HL-60/S4 (cell line): ENCODE data around the gene BMP8A.
"Not testable (repeated sequence)": the region's sequence is repeated elsewhere in the genome, so short reads cannot be mapped to it uniquely, and the experiment has no call there.

ENCODE experiments used
- in situ Hi-C: fragments of 300-500 bp; cut with MboI; formaldehyde crosslinking; loops from 2 replicates; pipeline ENCODE4 v1.14.3; 2022; ENCODE audit warnings: low sequenced_read_pairs

Gene BMP8A

DNA sequence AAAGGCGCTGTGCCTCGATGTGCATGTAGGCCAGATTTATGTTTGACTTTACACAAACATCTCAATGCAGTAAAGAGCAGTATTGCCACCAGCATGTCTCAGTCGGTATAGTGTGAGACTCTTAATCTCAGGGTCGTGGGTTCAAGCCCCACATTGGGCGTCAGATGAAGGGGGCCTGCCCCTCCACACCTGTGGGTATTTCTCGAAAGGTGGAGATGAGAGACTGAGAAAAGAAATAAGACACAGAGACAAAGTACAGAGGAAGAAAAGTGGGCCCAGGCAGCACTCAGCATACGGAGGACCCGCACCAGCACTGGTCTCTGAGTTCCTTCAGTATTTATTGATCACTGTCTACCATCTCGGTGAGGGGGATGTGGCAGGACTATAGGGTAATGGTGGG, 13.0 kb downstream of the BMP8A start:
- in situ Hi-C loops: not testable (repeated sequence)

DNA sequence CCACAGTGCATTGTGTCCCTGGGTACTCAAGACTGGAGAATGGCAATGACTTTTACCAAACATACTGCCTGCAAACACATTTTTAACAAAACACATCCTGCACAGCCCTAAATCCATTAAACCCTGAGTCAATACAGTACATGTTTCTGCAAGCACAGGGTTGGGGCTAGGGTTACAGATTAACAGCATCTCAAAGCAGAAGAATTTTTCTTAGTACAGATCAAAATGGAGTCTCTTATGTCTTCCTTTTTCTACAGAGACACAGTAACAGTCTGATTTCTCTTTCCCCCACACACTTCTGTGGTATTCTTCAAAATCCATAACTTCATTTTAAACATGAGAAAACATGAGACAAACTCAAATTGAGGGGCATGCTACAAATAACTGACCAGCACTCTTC, 13.9 kb downstream of the BMP8A start:
- in situ Hi-C loops: no loop called here

DNA sequence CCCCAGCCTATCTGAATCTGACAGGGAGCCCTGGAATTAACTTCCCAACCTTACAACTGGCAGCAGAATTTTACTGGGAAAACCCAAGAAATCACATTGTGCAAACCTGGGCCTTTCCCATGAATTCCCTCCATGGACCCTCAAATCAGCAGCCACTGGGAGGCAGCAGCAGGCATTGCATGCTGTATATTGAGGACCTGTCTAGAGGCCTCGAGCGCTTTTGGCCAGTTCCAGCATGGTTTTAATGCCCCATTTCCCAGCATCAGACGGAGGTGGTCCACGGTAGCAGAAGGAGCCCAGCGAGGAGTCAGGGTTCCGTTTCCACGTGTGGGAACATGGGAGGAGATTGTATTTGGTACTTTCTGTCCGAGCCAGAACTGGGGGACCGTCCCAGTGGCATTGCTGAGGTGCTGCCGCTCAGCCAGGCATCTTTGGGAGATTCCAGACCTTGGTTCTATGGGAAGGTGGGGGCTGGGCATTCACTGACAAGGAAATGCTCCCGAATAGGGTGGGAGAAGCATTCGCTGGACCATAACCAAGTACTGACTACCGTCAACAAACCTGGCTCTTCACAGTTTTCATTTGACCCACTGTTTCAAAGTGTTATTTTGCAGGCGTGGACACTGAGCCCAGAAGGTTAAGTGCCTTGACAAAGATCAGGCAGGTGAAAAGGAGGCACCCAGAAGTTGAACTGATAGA, 15.9 kb downstream of the BMP8A start:
- in situ Hi-C loops: no loop called here

DNA sequence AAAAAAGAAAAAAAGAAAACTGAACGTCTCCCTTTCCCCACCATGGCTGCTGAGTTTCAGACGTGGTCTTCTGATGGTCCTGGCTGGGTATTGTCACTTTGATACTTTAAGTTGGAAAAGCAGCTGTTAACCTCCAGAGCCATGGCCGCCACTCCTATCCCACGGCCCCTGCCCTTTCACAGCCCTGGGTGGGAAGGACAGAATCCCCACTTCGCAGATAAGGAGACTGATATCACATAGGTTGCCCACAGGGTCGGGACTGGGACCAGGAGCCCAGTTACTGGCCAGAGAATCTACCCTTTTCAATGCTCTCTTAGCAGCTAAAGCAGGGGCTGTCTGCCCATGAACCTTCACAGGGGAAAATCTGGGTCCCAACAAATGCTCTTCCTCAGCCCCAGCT, 16.8 kb downstream of the BMP8A start:
- in situ Hi-C loops: no loop called here

DNA sequence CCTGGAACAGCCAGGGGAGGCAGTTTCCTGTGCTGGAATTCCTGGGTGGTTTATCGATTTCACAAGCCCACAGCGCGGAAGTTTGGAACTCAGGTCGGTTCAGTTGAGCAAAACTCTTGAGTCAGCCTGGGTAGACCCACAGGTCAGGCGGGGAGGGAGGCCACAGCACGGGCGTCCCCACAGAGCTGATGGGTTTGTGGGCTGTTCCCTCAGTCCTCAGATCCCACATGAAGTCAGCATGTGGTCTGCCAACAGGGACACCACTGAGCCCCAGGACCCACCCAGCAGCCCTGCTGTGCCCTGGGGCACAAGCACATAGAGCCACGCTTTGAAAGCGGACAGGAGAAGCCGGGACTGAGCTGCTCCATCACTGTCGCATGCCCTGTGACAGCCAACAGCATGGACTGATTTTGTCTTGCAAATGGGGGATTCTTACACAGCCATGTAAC, 17.4 kb downstream of the BMP8A start:
- in situ Hi-C loops: no loop called here

DNA sequence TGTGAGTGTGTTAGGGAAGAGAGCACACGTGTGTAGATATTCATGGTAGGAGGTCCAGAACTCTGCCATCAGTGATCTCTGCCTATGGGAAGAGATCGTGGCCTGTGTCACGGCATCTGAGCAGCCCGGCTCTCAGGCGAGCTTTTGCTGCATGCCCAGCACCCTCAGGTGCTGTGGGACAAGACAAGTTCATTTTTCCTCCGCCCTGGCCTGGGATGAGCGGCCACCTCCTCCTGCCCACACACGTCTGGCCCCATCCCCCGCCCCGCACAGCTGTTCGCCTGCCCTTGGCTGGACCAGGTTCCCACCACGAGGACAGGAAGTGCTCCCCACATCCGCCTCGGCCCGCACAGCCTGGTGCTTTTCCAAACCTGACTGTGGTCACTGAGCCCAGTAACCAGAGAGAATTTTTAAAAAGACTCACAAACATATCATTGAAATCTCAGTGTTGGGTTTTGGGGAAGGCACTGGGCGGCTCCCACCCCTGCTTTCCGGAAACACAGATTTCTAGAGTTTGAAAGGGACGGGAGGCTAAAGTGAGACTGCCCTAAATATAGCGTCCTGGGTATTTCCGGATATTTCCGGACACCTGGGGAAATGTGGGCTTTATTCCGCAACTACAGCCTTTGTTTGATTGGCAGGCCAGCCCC, 18.0 kb downstream of the BMP8A start:
- in situ Hi-C loops: no loop called here

DNA sequence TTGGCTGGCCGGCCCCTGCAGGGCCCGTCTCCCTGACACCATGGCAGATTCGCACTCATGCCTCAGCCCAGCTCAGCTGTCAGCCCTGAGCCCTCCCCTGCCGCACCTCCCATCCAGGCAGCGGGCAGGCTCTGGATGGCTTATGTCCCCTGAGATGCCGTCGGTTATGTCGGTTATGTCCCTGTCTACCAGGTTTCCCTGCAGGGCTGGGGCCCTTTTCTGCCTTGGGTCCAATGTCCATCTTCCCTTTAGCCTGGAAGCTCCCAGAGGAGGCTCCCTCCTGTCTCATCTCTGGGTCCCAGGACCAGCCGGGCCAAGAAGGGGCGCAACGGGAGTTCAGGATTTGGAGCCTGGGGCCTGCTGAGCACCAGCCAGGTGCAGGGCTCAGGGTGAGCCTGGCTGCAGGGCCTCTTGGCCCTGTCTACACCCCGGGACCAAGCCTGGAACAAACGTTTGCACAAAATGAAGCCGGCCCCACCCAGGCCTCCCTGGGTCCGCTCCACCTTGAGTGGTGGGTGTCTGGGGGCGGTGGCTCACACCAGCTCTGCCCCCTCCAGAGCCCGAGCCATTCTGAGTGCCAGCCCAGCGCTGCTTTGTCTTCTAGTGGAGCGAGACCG, 19.2 kb downstream of the BMP8A start:
- in situ Hi-C loops: not testable (repeated sequence)

DNA sequence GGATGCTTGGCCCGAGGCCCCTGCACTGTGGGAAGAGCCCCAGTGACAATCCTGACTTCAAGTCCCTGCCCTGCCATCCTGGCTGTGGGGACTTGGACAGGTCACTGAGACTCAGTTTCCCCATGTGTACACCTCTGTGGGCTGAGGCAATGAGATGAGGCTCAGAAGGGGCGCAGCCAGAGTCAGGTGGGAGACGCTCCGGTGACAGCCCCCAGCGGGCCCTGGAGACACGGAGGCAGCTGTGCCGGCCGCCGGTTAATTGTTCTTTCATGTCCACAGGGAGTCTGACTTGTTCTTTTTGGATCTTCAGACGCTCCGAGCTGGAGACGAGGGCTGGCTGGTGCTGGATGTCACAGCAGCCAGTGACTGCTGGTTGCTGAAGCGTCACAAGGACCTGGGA, 20.0 kb downstream of the BMP8A start:
- in situ Hi-C loops: not testable (repeated sequence)

DNA sequence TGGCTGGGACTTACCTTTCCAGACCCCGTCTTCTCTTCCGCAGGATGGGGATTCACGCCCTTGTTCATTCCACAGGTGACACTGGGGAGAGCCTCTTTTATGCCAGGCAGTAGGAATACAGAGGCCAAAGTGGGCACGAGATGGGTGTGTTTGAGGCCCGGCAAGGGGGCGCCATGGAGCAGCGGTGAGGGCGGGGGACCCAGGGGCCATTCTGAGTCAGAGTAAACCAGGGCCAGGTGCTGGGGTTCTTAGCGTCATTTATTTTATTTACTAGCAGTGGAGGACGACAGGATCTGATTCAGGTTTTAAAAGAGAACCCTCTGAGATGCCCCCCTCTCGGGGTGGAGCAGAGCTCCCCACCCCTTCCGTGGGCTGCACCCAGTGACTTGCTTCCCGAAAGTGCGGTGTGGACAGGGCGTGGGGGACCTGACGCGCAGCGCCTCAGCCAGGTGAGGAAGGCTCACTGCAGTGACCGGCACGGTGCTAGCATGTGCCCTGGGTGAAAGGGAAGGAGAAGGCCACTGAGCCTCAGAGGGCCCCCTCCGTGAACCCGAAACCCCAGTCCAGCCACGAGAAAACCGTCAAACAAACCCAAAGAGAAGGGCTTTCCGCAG, 20.9 kb downstream of the BMP8A start:
- in situ Hi-C loops: not testable (repeated sequence)

DNA sequence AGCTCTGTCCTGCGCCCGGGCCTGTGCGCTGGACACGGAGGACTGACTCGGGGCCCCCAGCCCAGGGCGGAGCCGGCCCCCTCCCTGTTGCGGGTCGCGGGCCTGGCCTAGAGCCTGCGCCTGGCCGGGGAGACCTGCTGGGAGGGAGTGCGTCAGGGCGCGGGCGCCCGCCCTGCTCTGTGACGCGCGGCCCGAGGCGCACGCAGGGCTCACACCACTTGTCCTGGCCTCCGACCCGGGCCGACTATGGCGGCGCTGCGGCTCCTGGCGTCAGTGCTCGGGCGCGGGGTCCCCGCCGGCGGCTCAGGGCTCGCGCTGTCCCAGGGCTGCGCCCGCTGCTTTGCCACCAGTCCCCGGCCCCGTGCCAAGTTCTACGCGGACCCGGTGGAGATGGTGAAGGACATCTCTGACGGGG, 23.3 kb downstream of the BMP8A start:
- in situ Hi-C loops: not testable (repeated sequence)

DNA sequence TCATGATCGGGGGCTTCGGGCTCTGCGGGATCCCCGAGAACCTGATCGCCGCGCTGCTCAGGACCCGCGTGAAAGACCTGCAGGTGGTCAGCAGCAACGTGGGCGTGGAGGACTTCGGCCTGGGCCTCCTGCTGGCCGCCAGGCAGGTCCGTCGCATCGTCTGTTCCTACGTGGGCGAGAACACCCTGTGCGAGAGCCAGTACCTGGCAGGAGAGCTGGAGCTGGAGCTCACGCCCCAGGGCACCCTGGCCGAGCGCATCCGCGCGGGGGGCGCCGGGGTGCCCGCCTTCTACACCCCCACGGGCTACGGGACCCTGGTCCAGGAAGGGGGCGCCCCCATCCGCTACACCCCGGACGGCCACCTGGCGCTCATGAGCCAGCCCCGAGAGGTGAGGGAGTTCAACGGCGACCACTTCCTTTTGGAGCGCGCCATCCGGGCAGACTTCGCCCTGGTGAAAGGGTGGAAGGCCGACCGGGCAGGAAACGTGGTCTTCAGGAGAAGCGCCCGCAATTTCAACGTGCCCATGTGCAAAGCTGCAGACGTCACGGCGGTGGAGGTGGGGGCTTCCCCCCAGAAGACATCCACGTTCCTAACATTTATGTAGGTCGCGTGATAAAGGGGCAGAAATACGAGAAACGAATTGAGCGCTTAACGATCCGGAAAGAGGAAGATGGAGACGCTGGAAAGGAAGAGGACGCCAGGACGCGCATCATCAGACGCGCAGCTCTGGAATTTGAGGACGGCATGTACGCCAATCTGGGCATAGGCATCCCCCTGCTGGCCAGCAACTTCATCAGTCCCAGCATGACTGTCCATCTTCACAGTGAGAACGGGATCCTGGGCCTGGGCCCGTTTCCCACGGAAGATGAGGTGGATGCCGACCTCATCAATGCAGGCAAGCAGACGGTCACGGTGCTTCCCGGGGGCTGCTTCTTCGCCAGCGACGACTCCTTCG, 24.0 kb downstream of the BMP8A start:
- in situ Hi-C loops: not testable (repeated sequence)

DNA sequence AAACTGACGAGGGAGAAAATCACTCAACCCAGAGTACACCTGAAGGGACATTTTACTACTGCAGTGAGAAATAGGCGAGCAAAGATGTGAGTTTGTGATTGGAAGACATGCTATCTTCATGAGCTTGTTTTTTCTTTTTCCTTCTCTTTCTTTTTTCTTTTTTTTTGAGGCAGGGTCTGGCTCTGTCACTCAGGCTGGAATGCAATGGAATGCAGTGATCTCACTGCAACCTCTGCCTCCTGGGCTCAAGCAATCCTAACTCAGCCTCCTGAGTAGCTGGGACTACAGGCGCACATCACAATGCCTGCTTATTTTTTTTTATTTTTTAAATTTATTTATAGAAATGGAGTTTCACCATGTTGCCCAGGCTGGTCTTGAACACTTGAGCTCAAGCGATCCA, 25.4 kb downstream of the BMP8A start:
- in situ Hi-C loops: not testable (repeated sequence)

DNA sequence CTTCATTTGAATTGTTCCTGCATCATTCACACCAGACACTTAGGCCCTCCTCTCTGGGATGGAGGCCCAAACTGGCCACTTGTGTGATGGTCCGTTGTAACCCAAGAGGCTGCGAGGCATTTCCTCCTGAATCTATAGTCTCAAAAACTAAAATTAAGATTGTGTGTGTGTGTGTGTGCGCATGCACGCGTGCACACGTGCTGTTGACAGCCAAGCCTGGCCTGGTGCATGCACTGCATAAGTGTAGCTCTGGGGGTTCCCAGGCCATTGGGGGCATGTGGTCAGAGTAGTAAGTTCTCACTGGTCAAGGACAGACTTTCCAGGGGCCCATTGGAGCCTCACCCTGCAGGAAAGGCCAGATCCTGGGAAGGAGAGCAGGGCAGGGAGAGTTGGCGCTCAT, 26.5 kb downstream of the BMP8A start:
- in situ Hi-C loops: not testable (repeated sequence)

DNA sequence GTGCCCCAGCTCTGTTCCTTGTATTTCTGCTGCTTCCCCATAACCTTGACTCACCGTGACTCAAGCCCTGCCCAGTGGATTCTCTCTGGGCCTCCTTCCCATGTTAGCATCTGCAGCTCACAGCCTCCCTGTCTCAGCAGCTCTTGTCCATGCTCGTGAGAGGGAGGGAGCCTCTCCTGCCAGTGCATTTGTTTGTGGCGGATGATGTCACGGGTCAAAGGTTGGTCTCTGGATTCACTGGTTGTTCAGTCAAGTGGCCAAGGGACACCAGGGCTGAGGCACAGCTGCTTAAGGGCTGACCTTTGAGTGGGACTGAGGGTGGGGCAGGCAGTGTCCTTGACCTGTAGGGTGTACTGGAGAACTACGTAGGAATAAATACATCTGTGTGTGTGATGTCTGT, 27.9 kb downstream of the BMP8A start:
- in situ Hi-C loops: not testable (repeated sequence)

DNA sequence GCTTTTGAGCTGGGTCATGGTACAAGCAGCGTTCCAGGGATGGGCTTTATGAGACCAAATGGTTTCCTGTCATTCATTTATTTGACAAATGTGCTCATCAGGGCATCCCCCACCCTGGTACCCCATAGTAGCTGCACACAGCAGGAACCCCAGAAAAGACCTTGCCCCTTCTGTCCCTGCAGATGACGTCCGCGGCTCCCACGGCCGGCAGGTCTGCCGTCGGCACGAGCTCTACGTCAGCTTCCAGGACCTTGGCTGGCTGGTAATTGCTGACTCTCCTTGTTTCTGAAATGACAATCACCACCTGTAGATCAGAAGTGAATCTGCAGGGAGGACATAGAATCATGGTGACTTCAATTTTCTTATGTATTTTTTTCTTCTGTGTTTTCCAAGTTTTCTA, 30.8 kb downstream of the BMP8A start:
- in situ Hi-C loops: not testable (repeated sequence)

DNA sequence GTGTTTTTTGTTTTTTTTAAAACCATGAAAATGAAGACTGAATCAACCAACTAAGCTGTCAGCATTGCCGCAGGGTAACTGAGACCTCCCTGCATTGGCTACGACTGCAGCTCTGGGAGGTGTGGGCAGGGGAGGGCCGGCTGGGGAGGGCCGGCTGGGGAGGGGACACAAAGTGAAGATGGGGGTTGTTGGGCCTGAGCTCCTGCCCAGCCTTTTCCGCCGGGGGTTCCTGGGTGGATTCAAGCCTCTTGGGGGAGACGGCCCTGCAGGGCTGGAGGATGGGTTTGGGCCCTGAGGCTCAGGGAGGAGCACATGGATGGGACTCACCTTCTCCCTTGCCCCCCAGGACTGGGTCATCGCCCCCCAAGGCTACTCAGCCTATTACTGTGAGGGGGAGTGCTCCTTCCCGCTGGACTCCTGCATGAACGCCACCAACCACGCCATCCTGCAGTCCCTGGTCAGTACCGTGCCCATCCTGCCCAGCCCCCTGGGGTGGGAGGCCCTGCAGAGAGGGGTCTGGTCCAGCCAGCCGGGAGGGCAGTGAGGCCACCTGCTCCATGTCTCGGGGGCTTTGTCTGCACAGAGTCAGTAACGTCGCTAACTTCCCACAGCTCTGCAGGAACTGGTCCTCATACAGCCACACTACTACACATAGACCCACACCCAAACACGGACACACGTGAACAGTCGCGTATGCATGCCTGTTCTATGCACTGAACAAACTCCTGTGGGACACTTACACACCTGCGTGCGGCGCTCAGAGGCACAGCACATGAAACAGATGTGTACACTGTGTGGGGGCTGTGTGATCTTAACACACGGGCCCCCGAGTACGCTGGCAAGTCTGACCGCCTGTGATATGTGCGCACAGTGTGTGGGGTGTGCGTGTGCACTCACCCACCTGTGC, 31.5 kb downstream of the BMP8A start:
- in situ Hi-C loops: no loop called here

DNA sequence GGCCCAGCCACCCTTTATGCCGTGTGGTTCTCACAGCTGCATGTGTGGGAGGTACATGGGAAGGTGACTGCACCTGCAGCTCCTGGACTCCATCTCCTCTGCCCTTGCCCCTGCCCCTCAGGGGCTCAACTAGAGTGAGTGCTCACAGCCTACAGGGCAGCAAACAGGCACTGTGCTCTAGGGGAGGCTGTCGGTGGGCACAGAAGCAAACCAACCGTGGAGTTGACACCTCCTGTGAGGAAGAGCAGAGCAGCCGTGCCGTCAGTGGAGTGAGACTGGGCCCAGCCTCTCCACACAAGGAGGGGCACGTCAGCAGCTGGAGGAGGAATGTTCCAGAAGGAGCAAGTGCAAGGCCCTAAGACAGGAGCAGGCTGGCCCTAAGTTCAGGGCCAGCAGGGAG, 32.7 kb downstream of the BMP8A start:
- in situ Hi-C loops: no loop called here

DNA sequence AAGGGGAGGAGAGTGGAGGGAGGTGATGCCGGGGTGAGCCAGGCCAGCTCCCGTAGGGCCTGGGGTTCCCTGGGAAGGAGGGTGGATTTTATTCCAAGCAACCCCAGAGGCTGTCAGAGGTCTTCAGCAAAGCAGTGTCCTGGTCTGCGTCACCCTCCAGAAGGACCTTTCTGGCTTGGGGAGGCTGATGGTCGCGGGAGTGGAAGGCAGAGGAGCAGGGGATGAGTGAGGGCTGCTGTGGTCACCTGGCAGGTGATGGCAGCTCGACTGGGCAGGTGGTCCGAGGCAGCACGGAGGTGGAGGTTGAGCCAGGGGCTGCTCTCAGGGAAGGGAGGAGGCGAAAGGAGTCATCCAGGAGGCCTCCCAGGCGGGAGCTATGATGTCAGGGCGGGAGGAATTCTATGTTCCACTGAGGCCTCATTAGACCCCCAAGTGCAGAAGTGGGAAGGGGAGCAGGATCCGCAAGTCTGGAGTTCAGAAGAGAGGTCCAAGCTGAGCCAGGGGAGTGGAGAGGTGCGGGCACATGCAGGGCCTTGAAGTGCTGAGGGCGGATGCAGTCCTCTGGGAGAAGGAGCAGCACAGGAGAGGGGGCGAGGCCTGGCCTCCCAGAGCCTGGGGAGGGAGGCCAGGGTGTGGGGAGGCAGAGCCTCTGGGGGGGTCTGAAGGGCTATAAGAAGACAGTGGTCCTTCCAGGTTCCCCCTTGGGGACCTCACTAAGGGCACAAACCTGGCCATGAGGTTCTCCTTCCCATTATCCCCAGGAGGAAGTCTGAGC, 33.3 kb downstream of the BMP8A start:
- in situ Hi-C loops: no loop called here
